HuH-7 (cell line): ENCODE results near the gene SERPINC1.
"Not testable (repeated sequence)": the region's sequence is repeated elsewhere in the genome, so short reads cannot be mapped to it uniquely, and the experiment has no call there.

Source experiments
- DNase-seq: peaks from one replicate; pipeline ENCODE4 v3.0.0; 2011; ENCODE audit warnings: low spot score

The SERPINC1 gene

GRCh38 chr1:173889885-173890284 lies 27.2 kb downstream of the SERPINC1 start:
- no peak for DNase-seq

GRCh38 chr1:173888749-173889148 lies 28.4 kb downstream of the SERPINC1 start:
- DNase-seq, result no peak

- DNase-seq, result no peak
These were observed 29.5 kb downstream of the SERPINC1 start for GRCh38 chr1:173887627-173888026.

- no peak for DNase-seq
These were observed 30.1 kb downstream of the SERPINC1 start for GRCh38 chr1:173886746-173887611.

- no peak for DNase-seq
These were observed 32.4 kb downstream of the SERPINC1 start for GRCh38 chr1:173884701-173885100.

GRCh38 chr1:173881117-173881516 lies 36.0 kb downstream of the SERPINC1 start:
- not testable (repeated sequence) for DNase-seq

GRCh38 chr1:173878251-173878650 lies 38.9 kb downstream of the SERPINC1 start:
- no peak for DNase-seq

GRCh38 chr1:173876732-173877131 lies 40.4 kb downstream of the SERPINC1 start:
- DNase-seq, result no peak

- DNase-seq, result no peak
These were observed 45.6 kb downstream of the SERPINC1 start for GRCh38 chr1:173871500-173871899.

GRCh38 chr1:173871091-173871490 lies 46.0 kb downstream of the SERPINC1 start:
- DNase-seq, result no peak

- DNase-seq, result no peak
These were observed 46.7 kb downstream of the SERPINC1 start for GRCh38 chr1:173870252-173871075.

GRCh38 chr1:173869021-173869359 lies 48.1 kb downstream of the SERPINC1 start:
- no peak for DNase-seq

GRCh38 chr1:173868266-173869020 lies 48.7 kb downstream of the SERPINC1 start, which contains the start of gene ZBTB37:
TSS of gene ZBTB37 (plus strand) at chr1:173868380. CDS start at chr1:173870226, 1,846 bp downstream.
- peak; percentile 77 for DNase-seq

GRCh38 chr1:173867753-173868265 lies 49.3 kb downstream of the SERPINC1 start, which contains the start of gene GAS5:
TSS of gene GAS5 (minus strand) at chr1:173867989.
- DNase-seq, result no peak

GRCh38 chr1:173867141-173867752 lies 49.9 kb downstream of the SERPINC1 start:
- no peak for DNase-seq

GRCh38 chr1:173866413-173867115 lies 50.6 kb downstream of the SERPINC1 start:
- no peak for DNase-seq

GRCh38 chr1:173865468-173866164 lies 51.5 kb downstream of the SERPINC1 start:
- no peak for DNase-seq

GRCh38 chr1:173864179-173864867 lies 52.8 kb downstream of the SERPINC1 start:
- DNase-seq, result no peak
